HL-60 (cell line): ENCODE data around the gene RHOT2.

Experiments used
- DNase-seq, 2 experiments: peaks; one replicate each; pipeline ENCODE4 v3.0.0-alpha.2; 2010 to 2020; ENCODE audit warnings: low read depth in 1 of 2, low spot score in 1 of 2
- H3K27ac ChIP-seq: fragments of 250-450 bp; sonication (Bioruptor Pico); replicated peaks from 2 replicates; pipeline ENCODE4 v1.5.1; 2020; ENCODE audit warnings: mild to moderate bottlenecking, moderate library complexity
- H3K27me3 ChIP-seq: fragments of 250-450 bp; sonication (Bioruptor Pico); 2 replicates; pipeline ENCODE4 v1.5.1; 2021; ENCODE audit warnings: mild to moderate bottlenecking, moderate library complexity; ENCODE audit not compliant: insufficient read depth, poor library complexity, severe bottlenecking
- H3K4me3 ChIP-seq: replicated peaks from 2 replicates; pipeline ENCODE4 v1.5.1; 2011; ENCODE audit warnings: mild to moderate bottlenecking, control low read depth, low read length; ENCODE audit not compliant: insufficient read depth
- GABPA ChIP-seq: IDR thresholded peaks from 2 replicates; pipeline ENCODE4 v1.6.1; 2012; ENCODE audit warnings: low read depth
- POLR2AphosphoS5 ChIP-seq: IDR thresholded peaks from 2 replicates; pipeline ENCODE4 v1.6.1; 2012; ENCODE audit warnings: low read depth
- SPI1 ChIP-seq: IDR thresholded peaks from 2 replicates; pipeline ENCODE4 v1.6.1; 2012; ENCODE audit warnings: low read depth, mild to moderate bottlenecking, borderline replicate concordance
- TF ChIP-seq, protein P1 (sequence below): IDR thresholded peaks from one replicate; pipeline ENCODE4 v1.5.1; 2011; ENCODE audit warnings: low read length, control low read depth, inconsistent platforms; ENCODE audit not compliant: insufficient read depth
- TF ChIP-seq, protein P2 (sequence below): IDR thresholded peaks from 2 replicates; pipeline ENCODE4 v1.6.1; 2012; ENCODE audit warnings: low read depth; ENCODE audit not compliant: insufficient replicate concordance

The RHOT2 gene

DNA sequence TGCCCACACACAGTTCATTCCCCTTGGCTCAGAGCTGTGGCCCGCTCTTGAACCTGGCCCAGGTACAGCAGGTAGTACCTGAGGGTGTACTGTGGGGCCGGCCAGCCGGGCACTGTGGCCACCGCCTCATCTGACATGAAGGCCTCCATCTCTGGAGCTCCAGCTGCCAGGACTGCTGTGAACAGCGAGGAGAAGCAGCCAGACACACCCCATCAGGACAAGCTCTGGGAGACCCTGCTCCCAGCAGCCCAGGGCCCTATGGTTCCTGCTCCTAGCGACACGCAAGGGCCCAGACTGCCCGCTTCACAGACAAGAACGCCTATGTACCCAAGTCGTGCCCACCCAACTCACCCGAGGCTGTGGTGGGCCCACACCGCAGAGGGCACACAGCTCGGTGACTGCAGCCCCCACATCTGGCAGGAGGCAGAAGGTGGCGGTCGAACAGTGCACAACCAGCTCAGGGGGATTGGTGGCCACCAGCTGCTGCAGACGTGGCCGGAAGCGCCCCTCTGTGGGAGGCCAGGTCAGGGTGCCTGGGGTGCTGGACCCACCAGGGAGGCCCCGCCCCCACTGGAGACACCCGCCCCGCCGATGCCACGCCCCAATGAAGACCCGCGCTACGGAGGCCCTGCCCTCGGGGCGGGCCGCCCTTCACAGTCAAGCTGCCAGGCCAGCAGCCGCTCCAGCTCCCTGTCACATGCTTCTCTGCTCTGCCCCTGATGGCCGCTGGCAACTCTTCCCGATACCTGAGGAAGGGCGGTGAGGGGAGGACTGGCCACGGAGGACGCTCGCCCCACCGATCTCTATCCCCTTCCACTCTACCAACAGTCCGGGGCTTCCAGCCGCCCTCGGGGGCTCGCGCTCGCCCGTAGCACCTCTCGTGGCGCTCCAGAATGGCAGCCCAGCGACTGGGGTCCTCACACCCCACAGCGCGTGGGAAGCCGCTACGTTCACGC is 11.2 kb downstream of the RHOT2 start:
- peak overlapping the region; percentile 49 for H3K4me3 ChIP-seq
- TF ChIP-seq SPI1 (no peak), POLR2AphosphoS5 (peak; percentile 48)
- peak in 1 of 2 experiments; percentile 55 for DNase-seq
- H3K27me3 ChIP-seq, result no peaks in the 10 kb centered on the region
- peak overlapping the region; percentile 65 for H3K27ac ChIP-seq

DNA sequence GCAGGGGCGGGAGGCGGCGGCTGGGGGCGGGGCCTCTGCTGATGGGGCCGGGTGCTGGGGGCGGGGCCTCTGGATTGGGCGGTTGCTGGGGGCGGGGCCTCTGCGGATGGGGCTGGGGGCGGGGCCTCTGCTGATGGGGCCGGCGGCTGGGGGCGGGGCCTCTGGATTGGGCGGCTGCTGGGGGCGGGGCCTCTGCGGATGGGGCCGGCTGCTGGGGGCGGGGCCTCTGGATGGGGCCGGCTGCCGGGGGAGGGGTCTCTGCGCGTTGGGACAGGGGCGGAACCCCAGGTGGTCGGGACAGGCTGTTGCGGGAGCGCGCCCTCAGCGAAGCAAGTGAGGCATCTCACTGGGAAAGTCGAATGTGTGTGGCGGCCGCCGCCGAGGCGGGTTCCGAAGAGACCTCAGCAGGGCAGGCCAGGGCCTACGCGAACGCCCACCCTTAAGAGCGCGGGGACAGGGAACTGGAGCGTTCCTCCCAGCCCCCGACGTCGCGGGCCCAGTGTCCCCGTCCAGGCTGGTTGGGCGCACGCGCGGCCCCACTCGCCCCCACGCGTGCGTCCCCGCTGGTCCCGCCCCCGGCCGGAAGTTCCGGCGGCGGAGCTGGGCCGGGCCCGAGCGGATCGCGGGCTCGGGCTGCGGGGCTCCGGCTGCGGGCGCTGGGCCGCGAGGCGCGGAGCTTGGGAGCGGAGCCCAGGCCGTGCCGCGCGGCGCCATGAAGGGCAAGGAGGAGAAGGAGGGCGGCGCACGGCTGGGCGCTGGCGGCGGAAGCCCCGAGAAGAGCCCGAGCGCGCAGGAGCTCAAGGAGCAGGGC is 12.1 kb downstream of the RHOT2 start, which contains the start of gene STUB1:
TSS of gene STUB1 (plus strand) at position 597 of the 811 bp plus-strand sequence. CDS start at position 713, 116 bp downstream.
- peak; percentile 84 to 85 for DNase-seq
- peak within 1 kb of the TSS; percentile 86 for H3K27ac ChIP-seq
- TF ChIP-seq, protein P1, sequence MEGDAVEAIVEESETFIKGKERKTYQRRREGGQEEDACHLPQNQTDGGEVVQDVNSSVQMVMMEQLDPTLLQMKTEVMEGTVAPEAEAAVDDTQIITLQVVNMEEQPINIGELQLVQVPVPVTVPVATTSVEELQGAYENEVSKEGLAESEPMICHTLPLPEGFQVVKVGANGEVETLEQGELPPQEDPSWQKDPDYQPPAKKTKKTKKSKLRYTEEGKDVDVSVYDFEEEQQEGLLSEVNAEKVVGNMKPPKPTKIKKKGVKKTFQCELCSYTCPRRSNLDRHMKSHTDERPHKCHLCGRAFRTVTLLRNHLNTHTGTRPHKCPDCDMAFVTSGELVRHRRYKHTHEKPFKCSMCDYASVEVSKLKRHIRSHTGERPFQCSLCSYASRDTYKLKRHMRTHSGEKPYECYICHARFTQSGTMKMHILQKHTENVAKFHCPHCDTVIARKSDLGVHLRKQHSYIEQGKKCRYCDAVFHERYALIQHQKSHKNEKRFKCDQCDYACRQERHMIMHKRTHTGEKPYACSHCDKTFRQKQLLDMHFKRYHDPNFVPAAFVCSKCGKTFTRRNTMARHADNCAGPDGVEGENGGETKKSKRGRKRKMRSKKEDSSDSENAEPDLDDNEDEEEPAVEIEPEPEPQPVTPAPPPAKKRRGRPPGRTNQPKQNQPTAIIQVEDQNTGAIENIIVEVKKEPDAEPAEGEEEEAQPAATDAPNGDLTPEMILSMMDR, result no peak
- TF ChIP-seq, protein P2, sequence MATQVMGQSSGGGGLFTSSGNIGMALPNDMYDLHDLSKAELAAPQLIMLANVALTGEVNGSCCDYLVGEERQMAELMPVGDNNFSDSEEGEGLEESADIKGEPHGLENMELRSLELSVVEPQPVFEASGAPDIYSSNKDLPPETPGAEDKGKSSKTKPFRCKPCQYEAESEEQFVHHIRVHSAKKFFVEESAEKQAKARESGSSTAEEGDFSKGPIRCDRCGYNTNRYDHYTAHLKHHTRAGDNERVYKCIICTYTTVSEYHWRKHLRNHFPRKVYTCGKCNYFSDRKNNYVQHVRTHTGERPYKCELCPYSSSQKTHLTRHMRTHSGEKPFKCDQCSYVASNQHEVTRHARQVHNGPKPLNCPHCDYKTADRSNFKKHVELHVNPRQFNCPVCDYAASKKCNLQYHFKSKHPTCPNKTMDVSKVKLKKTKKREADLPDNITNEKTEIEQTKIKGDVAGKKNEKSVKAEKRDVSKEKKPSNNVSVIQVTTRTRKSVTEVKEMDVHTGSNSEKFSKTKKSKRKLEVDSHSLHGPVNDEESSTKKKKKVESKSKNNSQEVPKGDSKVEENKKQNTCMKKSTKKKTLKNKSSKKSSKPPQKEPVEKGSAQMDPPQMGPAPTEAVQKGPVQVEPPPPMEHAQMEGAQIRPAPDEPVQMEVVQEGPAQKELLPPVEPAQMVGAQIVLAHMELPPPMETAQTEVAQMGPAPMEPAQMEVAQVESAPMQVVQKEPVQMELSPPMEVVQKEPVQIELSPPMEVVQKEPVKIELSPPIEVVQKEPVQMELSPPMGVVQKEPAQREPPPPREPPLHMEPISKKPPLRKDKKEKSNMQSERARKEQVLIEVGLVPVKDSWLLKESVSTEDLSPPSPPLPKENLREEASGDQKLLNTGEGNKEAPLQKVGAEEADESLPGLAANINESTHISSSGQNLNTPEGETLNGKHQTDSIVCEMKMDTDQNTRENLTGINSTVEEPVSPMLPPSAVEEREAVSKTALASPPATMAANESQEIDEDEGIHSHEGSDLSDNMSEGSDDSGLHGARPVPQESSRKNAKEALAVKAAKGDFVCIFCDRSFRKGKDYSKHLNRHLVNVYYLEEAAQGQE, result no peak
- TF ChIP-seq POLR2AphosphoS5 (peak; percentile 34), GABPA (peak; percentile 76), SPI1 (no peak)

GRCh38 chr16:680625-680945 is 12.7 kb downstream of the RHOT2 start:
- no peak for DNase-seq
- H3K27ac ChIP-seq, result peak overlapping the region; percentile 86
- peak overlapping the region; percentile 62 for H3K4me3 ChIP-seq
- TF ChIP-seq POLR2AphosphoS5, result no peak
- TF ChIP-seq, protein P2, result no peak
- TF ChIP-seq GABPA, result no peak
- TF ChIP-seq, protein P1, result no peak
- no peaks in the 10 kb centered on the region for H3K27me3 ChIP-seq

More for the DNA sequence above, 12.1 kb downstream of the RHOT2 start, which contains the start of gene STUB1:
- Histone ChIP-seq H3K27me3 (no peaks in the 10 kb centered on the region), H3K4me3 (peak within 1 kb of the TSS; percentile 62)
